Right ventricle myocardium superior (tissue), 1 donor: ENCODE results near the gene TRIM62. TPM values are rescaled to one million over a fixed set of nuclear protein-coding genes. Genes with fewer than 3 reads are reported as not detected.

Source experiments
- ATAC-seq: fragments of 200-7000 bp; cut with Tn5 transposase; one replicate; pipeline ENCODE4 v1.9.1; 2020; ENCODE audit warnings: mild to moderate bottlenecking; ENCODE audit not compliant: poor library complexity
- DNase-seq: peaks from one replicate; pipeline ENCODE4 v3.0.0-alpha.2; 2020
- intact Hi-C: fragments of 100-400 bp; cut with DNase I; formaldehyde crosslinking; loops from one replicate; pipeline ENCODE4 v1.11.2; 2022
- total RNA-seq: library from RNA; stranded (reverse); fragmentation: NEBNext Ultra II Directional; extraction: Animal tissue kit (Norgen Biotek cat#: 25700); gene quantifications from one replicate; pipeline ENCODE4 v1.2.1, GENCODE V29; 2021
- donor health status: DM: no; HTN: yes; CAD: no; lungs with severe emphysema.

Gene TRIM62
- total RNA-seq, 1 donor from 2014 or later, result 1.9 TPM

DNA sequence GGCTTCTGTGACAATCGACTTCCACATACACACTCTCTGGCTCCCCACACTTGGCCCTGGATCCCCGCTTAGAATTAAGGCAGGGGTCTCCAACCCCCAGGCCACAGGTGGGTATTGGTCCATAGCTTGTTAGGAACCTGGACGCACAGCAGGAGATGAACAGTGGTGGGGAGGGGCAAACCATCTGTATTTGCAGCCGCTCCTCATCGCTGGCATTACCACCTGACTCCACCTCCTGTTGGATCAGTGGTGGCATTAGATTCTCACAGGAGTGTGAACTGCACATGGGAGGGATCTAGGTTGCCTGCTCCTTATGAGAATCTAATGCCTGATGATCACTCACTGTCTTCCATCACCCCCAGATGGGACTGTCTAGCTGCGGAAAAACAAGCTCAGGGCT lies 16.0 kb downstream of the TRIM62 start:
- no peak for ATAC-seq
- DNase-seq, result no peak
- intact Hi-C loops, result no loop called here

DNA sequence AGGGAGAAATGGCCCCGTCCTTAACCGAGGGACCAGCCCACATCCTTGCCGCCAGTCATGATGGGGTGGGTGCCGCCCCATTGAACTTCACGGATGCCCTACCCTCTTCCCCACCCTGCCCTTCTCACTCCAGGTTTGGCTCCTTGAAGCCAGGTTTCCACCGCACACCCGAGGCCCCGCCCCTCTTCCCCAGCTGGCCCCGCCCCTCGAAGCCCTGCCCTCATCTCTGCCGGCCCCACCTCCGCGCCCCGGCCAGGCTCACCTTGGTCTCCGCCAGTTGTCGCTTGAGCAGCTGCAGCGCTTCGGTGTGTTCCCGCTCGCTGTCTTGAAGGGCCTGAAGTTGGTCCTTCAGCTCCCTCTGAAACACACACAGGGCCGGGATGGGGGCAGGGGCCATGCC lies 16.6 kb downstream of the TRIM62 start:
- DNase-seq, result no peak
- ATAC-seq, result no peak
- intact Hi-C loops, result no loop called here

DNA sequence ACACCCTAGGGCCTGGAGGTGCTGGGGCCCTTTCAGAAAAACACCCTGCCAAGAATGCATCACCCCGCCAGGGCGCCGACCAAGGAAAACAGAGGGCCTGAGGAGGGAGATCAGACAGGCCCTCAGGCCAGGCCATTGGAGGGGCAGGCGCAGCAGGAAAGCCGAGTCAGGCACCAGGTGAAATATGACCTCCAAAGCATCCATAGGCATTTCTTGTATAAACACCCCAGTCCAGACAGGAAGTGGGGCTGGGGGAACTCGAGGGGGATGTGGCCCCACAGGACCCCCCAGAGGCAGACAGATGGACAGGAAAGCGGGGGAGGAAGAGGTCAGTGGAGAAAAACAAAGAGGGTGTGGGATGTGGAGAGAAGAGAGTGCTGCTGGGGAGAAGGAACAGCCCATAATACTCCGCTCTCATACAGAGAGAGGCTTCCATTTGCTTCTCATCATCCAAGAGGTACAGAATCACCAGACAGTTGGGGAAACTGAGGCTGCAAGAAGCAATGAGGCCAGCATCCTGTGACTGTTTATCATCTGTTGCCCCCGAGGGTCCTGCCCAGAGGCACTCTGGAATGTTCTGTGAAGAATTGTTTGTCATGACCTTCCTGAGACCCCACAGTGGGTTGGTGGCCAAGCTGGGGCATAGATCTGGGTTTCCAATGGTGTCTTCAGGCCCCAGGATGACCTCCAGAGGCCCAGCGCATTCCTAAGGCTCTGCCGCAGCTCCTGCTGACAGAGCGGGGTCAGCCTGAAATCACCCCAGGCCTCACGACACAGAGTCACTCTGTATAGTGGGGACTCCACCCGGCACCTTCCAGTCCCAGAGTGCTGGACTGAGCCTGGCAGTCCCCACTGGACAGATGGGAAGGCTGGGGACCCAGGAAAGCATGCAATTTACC lies 18.0 kb downstream of the TRIM62 start:
- ATAC-seq (no peak), DNase-seq (no peak)
- intact Hi-C loops, result no loop called here

DNA sequence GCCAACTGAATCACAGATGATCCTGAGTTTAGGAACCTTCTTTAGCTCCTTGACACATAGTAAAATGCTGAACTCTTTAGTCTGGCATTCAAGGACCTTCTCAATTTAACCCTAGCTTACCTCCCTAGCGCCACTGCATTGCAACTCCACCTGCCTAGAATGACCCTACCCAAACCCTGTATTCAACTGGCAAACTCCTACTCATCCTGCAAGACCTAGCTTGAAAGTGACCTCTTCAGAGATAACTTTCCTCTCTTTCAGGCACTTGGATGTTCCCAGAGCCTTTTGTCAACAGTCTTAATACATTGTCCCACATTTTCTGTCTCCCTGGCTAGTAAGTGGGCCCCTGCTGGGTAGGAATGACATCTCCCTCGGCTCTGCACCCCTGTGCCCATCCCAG lies 19.7 kb downstream of the TRIM62 start:
- ATAC-seq (no peak), DNase-seq (no peak)
- intact Hi-C loops, result no loop called here

DNA sequence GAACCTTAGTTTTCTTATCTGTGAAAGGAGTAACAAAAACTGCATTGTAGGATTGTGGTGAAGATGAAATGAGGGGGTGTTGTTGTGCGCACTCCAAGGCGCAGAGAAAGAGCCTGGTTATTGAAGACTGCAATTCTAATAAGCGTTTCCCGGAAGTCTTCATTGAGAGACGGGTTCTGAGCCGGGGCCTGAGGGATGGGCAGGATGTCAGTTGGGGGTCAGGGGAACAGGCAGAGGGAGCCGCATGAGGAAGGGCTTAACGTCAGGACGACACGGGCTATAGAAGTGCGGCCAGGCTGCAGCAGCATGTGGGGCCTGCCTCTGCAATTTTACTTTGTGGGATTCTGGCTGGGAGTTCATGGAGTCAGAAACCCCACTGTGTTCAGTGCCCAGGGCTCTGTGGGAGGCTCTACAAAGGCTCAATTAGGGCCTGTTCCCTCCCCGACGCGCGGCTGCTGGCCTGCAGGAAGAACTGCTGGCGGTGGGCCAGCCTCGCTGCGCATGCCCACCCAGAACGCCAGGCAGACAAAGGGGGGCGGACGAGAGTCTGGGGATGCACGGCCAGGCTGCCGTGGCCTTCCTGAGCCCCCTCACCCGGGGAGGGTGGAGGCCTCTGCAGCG lies 20.7 kb downstream of the TRIM62 start:
- intact Hi-C loops, result no loop called here
- ATAC-seq, result peak; percentile 72
- DNase-seq, result peak; percentile 83

DNA sequence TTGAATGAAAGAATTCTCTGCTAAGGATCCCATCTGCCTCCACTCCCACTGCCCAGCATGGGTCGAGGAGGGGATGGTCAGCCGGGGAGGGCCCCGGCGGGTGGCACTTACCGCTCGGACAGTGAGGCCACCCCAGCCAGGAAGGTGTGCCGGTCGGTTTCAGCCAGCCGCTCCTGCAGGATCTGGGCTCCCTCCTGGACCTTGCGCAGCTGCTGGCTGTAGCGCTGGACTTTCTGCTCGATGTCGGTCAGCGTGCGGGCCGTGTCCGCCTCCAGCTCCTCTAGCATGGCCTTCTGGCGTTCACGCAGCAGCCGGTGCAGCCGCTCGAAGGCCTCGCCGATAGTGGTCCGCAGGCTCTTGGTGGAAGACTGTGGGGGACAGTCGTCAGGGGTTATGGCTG lies 22.3 kb downstream of the TRIM62 start:
- ATAC-seq (no peak), DNase-seq (no peak)
- intact Hi-C loops, result no loop called here

DNA sequence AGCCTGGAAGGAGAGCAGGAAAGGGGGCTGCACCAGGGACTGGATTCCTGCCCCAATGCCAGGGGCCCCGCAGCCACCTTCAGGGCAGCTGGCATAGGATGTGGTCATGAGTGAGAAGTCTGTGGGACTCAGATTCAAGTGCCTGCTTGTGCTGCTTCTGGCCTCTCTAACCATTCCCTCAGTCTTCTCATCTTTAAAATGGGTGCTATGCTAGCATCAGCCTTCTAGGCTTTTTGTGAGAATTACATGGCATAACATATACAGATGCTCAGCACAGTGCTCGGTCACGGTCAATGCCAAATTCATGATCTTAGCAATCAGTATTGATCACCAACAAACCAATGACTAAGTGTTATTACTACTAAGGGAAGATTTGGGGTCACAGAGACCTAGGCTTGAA lies 23.5 kb downstream of the TRIM62 start:
- DNase-seq (no peak), ATAC-seq (no peak)
- intact Hi-C loops, result no loop called here

DNA sequence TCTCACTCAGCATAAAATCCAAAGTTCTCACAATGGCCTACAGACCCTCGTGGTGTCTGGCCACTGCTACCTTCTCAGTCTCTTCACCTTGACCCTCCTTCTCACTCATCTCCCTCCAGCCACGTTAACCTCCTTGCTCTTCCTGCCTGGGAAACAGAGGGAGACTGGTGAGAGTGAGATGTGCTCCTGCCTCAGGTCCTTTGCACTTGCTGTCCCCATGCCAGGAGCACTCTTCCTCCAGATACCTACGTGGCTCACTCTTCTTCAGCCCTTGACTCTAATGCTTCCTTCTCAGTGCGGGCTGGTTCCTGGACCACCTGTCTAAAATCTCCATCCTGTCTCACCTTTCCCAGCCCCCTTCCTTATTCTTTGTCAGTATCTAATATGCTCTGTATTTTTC lies 24.7 kb downstream of the TRIM62 start:
- intact Hi-C loops, result no loop called here
- no peak for DNase-seq
- ATAC-seq, result no peak

DNA sequence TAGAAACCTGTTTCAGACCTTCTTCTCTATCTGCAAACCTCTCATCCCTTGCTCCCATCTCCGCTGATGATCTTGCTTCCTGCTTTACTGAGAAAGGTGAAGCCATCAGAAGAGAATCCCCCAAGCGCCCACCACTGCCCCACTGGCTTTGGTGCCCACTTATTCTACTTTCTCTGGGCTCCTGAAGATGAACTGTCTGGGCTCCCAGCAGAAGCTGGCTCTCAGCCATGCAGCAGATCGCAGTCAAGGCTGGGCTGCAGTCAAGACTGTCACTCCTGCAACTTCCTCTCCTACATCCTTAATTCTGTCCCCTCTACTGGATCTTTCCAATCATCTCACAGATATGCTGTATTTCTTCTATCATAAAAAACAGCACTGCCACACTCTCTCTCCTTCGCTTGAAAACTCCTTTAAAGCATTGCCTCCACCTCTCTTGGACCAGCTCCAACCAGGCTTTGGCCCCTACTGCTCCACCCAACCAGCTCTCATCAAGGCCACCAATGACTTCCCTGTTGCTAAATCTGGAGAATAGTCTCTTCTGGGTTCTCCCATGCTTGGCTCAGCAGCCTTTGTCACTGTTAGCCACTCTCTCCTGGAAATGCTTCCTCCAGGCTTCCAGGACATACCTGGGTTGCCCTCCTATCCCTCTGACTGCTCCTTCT lies 25.8 kb downstream of the TRIM62 start:
- ATAC-seq (no peak), DNase-seq (no peak)
- intact Hi-C loops, result no loop called here

DNA sequence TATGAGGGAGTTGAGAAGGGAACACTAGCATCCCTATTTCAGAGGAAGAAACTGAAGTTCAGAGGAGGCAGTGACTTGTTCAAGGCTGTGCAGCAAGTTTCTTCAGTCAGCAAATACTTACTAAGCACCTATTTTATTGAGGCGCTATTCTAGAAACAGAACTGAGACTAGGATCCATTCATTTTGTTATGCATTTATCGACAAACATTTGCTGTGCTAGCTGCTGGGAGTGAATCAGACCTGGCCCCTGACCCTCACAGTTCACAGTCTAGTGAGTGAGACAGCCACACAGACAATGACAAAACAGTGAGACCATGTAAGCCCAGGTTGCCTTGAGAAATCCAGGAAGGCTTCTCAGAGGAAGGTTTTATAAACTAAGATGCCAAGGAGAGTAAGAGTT lies 28.2 kb downstream of the TRIM62 start:
- DNase-seq (no peak), ATAC-seq (no peak)
- intact Hi-C loops, result no loop called here

DNA sequence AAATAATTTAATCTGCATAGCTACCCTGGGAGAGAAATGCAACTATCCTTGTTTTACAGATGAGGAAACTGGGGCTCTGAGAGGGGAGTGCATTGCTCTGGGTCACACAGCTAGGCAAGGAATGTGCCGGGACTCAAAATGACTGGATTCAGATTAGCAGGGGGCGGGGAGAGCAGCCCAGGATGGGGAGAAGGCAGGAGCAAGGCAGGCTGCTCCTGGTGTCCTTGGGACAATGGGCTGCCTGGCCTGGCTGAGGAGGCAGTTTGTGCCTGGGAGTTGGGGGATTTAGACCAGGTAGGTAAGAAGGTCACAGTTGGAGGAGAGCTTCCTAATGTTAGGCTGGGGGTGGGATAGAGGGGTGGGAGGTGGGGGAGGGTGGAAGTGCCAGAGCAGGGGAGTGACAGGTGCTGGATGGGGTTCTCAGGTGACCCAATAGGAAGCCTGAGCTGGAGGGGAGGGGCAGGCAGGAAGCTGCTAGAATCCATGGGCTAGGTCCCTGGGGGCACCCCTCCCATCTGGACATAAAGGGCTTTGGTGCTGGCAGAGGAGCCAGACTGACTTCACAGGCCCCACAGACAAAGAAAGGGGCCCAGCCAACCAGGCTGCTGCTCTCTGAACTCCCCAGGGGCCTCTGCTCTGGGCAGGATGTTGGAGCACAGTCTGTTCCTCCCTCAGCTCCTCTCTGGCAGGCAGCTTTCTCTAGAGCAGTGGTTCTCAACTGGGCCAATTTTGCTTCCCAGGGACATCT lies 29.0 kb downstream of the TRIM62 start:
- intact Hi-C loops, result no loop called here
- ATAC-seq, result peak; percentile 95

DNA sequence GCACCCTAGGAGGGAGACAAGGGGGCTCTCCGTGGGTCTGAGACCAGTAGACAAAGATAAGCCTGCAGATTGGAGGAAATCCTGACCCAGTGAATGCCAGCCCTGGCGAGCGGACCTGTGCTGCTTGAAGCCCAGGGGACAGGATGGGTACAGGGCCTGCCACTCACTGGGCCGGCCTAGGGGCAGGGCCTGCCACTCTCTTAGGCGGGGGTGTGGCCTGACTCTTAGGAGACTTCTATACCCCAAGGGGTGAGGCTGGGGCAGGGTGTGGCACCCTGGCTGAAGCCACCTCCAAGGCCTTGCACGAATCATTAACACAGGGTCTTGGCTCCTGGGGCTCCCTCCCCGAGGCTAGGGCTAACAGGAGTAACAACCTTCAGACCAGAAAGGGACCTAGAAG lies 30.7 kb downstream of the TRIM62 start:
- no peak for DNase-seq
- intact Hi-C loops, result no loop called here
- no peak for ATAC-seq

More for the DNA sequence above, 29.0 kb downstream of the TRIM62 start:
- peak; percentile 93 for DNase-seq

DNA sequence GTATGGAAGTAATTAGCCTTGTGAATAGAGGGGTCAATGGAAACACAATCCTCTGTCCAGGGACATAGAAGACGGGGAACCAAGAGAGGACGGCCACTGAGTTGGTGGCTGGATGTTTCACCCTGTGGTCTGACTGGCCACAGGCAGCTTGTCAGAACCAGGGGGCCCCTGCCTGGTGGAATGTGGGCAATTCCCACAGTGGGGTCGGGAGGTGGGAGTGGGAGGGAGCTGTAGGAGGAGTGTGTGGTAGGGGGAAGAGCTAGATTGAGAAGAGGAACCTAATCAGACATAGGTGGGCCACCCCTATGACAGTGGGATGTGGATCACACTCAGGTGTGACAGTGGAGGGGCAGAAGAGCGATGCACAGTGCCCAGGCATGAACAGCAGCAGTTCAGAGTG lies 31.3 kb downstream of the TRIM62 start:
- intact Hi-C loops, result no loop called here
- no peak for ATAC-seq

DNA sequence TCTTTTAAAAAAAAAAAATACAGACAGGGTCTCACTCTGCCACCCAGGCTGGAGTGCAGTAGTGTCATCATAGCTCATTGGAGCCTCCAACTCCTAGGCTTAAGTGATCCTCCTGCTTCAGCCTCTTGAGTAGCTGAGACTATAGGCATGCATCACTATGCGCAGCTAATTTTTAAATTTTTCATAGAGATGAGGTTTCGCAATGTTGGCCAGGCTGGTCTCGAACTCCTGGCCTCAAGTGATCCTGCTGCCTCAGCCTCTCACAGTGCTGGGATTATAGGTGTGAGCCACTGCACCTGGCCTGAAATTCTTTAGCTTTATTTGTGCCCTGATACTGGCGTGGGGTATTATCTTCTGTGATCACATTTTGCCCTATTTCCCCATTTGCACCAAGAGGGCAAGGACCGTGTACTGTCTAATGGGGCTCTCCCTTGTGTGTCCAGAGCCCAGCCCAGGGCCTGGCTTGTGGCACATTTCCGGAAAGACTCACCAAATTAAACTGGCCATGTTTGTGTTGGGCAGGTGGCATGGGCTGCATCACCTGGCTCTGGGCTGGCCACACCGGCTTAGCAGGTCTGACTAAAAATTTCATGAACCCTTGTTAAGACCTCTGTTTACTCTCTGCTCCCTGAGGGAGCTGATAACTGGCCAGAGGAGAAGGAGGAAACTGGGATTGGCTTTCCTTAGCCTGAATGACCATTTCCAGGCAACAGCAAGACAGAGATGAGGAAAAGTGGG lies 32.2 kb downstream of the TRIM62 start:
- DNase-seq (no peak), ATAC-seq (no peak)
- intact Hi-C loops, result no loop called here

More for the DNA sequence above, 31.3 kb downstream of the TRIM62 start:
- DNase-seq, result no peak

DNA sequence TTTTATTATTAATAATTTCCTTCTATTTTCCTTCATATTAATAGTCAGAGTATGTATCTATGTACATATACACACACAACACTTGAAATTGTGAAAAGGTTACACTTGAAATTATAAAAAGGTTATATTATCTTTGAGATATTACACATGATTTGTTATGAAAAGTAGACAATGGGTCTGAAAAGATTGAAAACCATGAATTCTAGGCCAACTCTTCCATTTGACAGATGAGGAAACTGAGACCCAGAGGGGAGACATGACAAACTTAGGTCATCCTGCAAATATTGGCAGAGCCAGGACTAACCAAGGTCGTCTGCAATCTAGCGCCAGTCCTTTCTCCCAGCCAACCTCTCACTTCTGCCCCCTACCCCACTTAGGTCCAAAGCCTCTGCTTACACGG lies 33.2 kb downstream of the TRIM62 start:
- intact Hi-C loops, result no loop called here
- ATAC-seq (no peak), DNase-seq (no peak)

DNA sequence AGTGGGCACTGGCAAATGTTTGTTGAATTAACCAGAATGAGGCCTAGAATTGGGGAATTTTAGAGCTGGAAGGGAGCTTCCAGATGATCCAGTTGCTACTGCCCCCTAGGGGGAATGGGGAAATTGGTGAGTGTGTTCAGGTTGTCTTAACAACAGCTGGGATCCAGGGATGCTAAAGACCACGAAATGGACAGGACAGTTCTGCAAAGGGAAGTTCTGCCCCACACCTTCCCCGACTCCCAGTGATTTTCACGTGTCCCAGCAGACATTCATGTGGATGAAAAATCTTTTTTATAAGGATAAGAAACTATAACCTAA lies 33.9 kb downstream of the TRIM62 start:
- intact Hi-C loops, result no loop called here

DNA sequence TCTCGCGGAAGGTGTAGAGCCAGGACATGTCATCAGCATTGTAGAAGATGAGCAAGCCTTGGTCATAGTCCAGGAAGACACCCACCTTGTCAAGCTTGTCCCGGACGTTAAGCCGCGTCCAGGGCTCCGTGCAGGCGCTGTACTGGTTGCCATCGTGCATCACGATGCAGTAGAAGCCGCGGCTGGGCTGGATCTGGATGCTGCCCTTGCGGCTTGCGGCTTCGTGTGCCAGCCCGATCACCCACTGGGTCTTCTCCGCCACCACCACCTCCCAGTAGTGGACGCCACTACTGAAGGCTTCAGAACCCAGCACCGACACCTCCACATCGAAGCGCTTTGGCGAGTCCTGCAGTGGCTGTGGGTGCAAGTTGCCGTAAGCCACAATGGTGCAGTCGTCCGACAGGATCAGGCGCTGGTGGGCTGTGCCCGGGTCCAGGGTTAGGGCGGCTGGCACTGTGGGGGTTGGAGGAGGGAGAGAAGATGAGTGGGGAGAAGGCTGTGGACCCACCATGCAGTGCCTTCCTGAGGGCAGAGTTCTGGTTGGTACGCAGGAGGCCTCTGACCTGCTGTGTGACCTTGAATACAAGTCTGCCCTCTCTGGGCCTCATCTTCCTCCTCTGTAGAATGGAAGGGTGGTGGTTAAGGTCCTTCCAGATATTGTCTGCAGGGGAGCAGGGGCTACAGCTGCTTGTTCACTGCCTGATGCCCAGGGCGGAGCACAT lies 34.4 kb downstream of the TRIM62 start:
- intact Hi-C loops, result no loop called here
- ATAC-seq (no peak), DNase-seq (no peak)

More for the DNA sequence above, 33.9 kb downstream of the TRIM62 start:
- ATAC-seq (no peak), DNase-seq (no peak)

DNA sequence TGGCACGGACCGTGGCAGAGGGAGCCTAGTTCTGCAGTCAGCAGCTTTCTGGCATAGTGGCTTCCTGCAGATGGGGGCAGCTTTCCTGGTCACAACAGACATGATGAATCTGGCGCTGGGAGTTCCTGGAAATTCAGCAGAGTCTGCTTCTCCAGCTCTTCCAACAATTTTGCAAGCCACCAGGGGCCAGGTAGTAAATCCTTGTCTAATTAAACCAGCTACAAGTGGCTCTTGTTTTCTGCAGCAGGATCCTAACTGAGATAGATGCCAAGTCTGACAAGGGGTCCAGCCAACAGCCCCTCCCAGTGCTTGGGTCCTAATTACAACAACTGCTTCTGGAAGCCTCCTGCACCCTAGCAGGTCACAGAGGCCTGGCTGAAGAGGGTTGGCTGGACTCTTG lies 35.8 kb downstream of the TRIM62 start:
- ATAC-seq (no peak), DNase-seq (no peak)
- intact Hi-C loops, result no loop called here
